K562 (cell line): Measurements from ENCODE around the gene ANKFN1. TPM values are rescaled to one million over a fixed set of nuclear protein-coding genes. Genes with fewer than 3 reads are reported as not detected.

Source experiments
- ATAC-seq: fragments of 200-7000 bp; cut with Tn5 transposase; 3 replicates; pipeline ENCODE4 v1.9.1; 2020; ENCODE audit warnings: moderate library complexity
- BruUV-seq: library from RNA; stranded (reverse); fragments of 400-500 nt; replicated peaks from 2 replicates; lab custom pipeline; 2021; lab: Mats Ljungman, UMichigan
- CTCF ChIA-PET: fragments of 300-600 bp; formaldehyde crosslinking; extraction: SDS; loops from one replicate; lab custom pipeline; 2021; ENCODE audit warnings: low intra/inter-chr PET ratio; lab: Yijun Ruan, JAX
- POLR2A ChIA-PET: fragments of 300-600, 350-650 bp; sonication (Branson Sonifier 250); formaldehyde crosslinking; extraction: SDS; loops from one replicate; lab custom pipeline; 2021; ENCODE audit warnings: antibody characterized with exemption, inconsistent platforms; lab: Yijun Ruan, JAX
- DNase-seq, 4 experiments: peaks; one replicate each; pipeline versions ENCODE4 v3.0.0 to v3.0.0-alpha.2; 2011 to 2018; ENCODE audit warnings: low spot score in 3 of 4, mixed read lengths in 3 of 4; ENCODE audit errors: extremely low read depth in 1 of 4
- FAIRE-seq: peaks from 2 replicates; lab custom pipeline; 2011; peaks lifted over from hg19 to GRCh38; lab: Jason Lieb, UNC
- H2AFZ ChIP-seq: 2 replicates; pipeline ENCODE4 v1.6.0; 2011; ENCODE audit warnings: low read depth, low read length, control low read depth, inconsistent platforms
- H3K27ac ChIP-seq: fragments of 200-600 bp; 3 replicates; pipeline ENCODE4 v1.8.0; 2011; ENCODE audit warnings: low read depth, mild to moderate bottlenecking, control low read depth, inconsistent platforms, low read length, moderate library complexity, mixed read lengths; ENCODE audit errors: extremely low read depth
- H3K27me3 ChIP-seq, 2 experiments: fragments of 300-600 bp in 1 of 2; 2 replicates in 1 of 2; 3 replicates in 1 of 2; pipeline versions ENCODE4 v1.6.0 to v1.8.0; 2011; ENCODE audit warnings: inconsistent platforms in 2 of 2, low read length in 2 of 2, mild to moderate bottlenecking in 1 of 2, mixed read lengths in 1 of 2, moderate library complexity in 1 of 2; ENCODE audit not compliant: control insufficient read depth in 2 of 2, insufficient read depth in 2 of 2
- H3K36me3 ChIP-seq: fragments of 300-600 bp; 3 replicates; pipeline ENCODE4 v1.8.0; 2011; ENCODE audit warnings: mild to moderate bottlenecking, low read length, inconsistent platforms; ENCODE audit not compliant: control insufficient read depth, insufficient read depth
- H3K4me1 ChIP-seq, 2 experiments: fragments of 200-600 bp in 1 of 2; replicated peaks in 1 of 2; 2 replicates in 1 of 2; 3 replicates in 1 of 2; pipeline versions ENCODE4 v1.5.1 to v1.8.0; 2011; ENCODE audit warnings: inconsistent platforms in 2 of 2, low read length in 2 of 2, mild to moderate bottlenecking in 1 of 2, mixed read lengths in 1 of 2, moderate library complexity in 1 of 2; ENCODE audit not compliant: control insufficient read depth in 2 of 2, insufficient read depth in 2 of 2
- H3K4me2 ChIP-seq: 2 replicates; pipeline ENCODE4 v1.6.1; 2011; ENCODE audit warnings: low read length, control low read depth, inconsistent platforms, mixed read lengths; ENCODE audit not compliant: insufficient read depth
- H3K4me3 ChIP-seq: fragments of 200-600 bp; sonication (generic), shearing (Covaris generic); 2 replicates; pipeline ENCODE4 v1.5.1; 2016; ENCODE audit warnings: control low read depth, inconsistent platforms
- H3K79me2 ChIP-seq: fragments of 200-600 bp; 3 replicates; pipeline ENCODE4 v1.8.0; 2011; ENCODE audit warnings: low read length, inconsistent platforms; ENCODE audit not compliant: control insufficient read depth, insufficient read depth
- H3K9ac ChIP-seq, 2 experiments: 2 replicates each; pipeline versions ENCODE4 v1.6.0 to v1.6.1; 2011; ENCODE audit warnings: low read depth in 2 of 2, low read length in 2 of 2, control low read depth in 1 of 2, inconsistent platforms in 1 of 2, mild to moderate bottlenecking in 1 of 2, mixed read lengths in 1 of 2; ENCODE audit not compliant: insufficient read depth in 1 of 2
- H3K9me1 ChIP-seq: one replicate; pipeline ENCODE4 v1.6.0; 2011; ENCODE audit warnings: inconsistent platforms, mild to moderate bottlenecking, low read length, moderate library complexity; ENCODE audit not compliant: control insufficient read depth, insufficient read depth
- H3K9me3 ChIP-seq: replicated peaks from 2 replicates; pipeline ENCODE4 v1.5.1; 2011; ENCODE audit warnings: low read depth, low read length, inconsistent platforms; ENCODE audit not compliant: control insufficient read depth, insufficient read depth
- H4K20me1 ChIP-seq: replicated peaks from 2 replicates; pipeline ENCODE4 v1.6.1; 2011; ENCODE audit warnings: low read length, inconsistent platforms, mixed read lengths; ENCODE audit not compliant: control insufficient read depth, insufficient read depth
- CREB3 ChIP-seq: fragments of 450-650 bp; conservative IDR thresholded peaks from 2 replicates; pipeline ENCODE4 v1.6.1; 2016; ENCODE audit warnings: missing genetic modification characterization, low read depth, mild to moderate bottlenecking, missing compliant biosample characterization, moderate library complexity
- DDX20 ChIP-seq: fragments of 450-650 bp; IDR thresholded peaks from 2 replicates; pipeline ENCODE4 v1.6.1; 2016; ENCODE audit warnings: missing genetic modification characterization, low read depth, mild to moderate bottlenecking, missing compliant biosample characterization, moderate library complexity
- NCOA2 ChIP-seq, 2 experiments: fragments of 450-650 bp; IDR thresholded peaks; 2 replicates each; pipeline ENCODE4 v1.6.1; 2018; ENCODE audit warnings: mild to moderate bottlenecking in 2 of 2, moderate library complexity in 1 of 2; ENCODE audit not compliant: partially characterized antibody in 2 of 2
- ZNF232 ChIP-seq: sonication (generic); formaldehyde crosslinking; IDR thresholded peaks from 2 replicates; pipeline ENCODE4 v1.8.0; 2022; ENCODE audit warnings: mild to moderate bottlenecking, missing genetic modification reagents
- ZSCAN32 ChIP-seq: fragments of 450-650 bp; formaldehyde crosslinking; IDR thresholded peaks from 2 replicates; pipeline ENCODE4 v1.4.0; 2020; ENCODE audit warnings: mild to moderate bottlenecking, moderate library complexity
- WGBS: fragments of 100-300 bp; shearing (Covaris generic); methylation state at CpG from one replicate; pipeline ENCODE4 v1.1.6; 2016; ENCODE audit warnings: low coverage, mixed read lengths; ENCODE audit not compliant: insufficient coverage; ENCODE audit errors: missing lambda C conversion rate; 5-methylcytosine and 5-hydroxymethylcytosine counted together
- in situ Hi-C: fragments of 300-500 bp; cut with MboI; formaldehyde crosslinking; loops from 4 replicates; pipeline ENCODE4 v1.15.0; 2018; ENCODE audit warnings: inconsistent platforms, mixed read lengths
- intact Hi-C: fragments of 100-400 bp; cut with micrococcal nuclease; formaldehyde crosslinking; loops from 2 replicates; pipeline ENCODE4 v1.14.2; 2022
- polyA plus RNA-seq, 8 experiments: library from polyadenylated mRNA; depleted of rRNA in 4 of 8; stranded (reverse) in 5 of 8; unstranded in 3 of 8; fragments of >200 nt; fragmentation: Nextera tagmentation in 2 of 8; fragmentation: Illumina TruSeq in 1 of 8; extraction: Ambion mirVana in 2 of 8; extraction: Trizol in 1 of 8; gene quantifications; 2 replicates each; pipeline versions ENCODE4 v1.2.1 to v1.2.3, GENCODE V29; 2011 to 2014; ENCODE audit warnings: inconsistent platforms in 1 of 8, missing spikeins in 1 of 8
- total RNA-seq, 7 experiments: library from RNA; depleted of rRNA in 6 of 7; stranded (reverse); fragments of >200 nt in 6 of 7; fragmentation: Illumina TruSeq in 2 of 7; extraction: Trizol in 2 of 7; gene quantifications; 2 replicates each; pipeline versions ENCODE4 v1.2.1 to v1.2.3, GENCODE V29; 2011 to 2021; ENCODE audit warnings: low replicate concordance in 1 of 7

ANKFN1 gene
- total and polyA plus RNA-seq, 9 of the 15 experiments (the other 6 are each of a cell fraction or from before 2014, with no cell fraction given), result 0.04 to 0.39 (median 0.15) TPM; not detected in 1

- WGBS, result 0% methylated on average over 3 of the region's 5 CpGs
- in situ Hi-C loops, result no loop called here
- no TSS peak for BruUV-seq
- Histone ChIP-seq H3K9me3 (no peaks in the 10 kb centered on the region), H3K36me3 (no peaks in the 10 kb centered on the region), H3K27ac (no peak overlapping the region), H3K4me1 (no peaks in the 10 kb centered on the region), H3K79me2 (no peaks in the 10 kb centered on the region), H2AFZ (no peak overlapping the region), H3K9me1 (no peaks in the 10 kb centered on the region), H3K4me3 (no peak overlapping the region), H3K4me2 (no peak overlapping the region), H3K9ac (no peak overlapping the region), H4K20me1 (no peaks in the 10 kb centered on the region), H3K27me3 (no peaks in the 10 kb centered on the region)
- TF ChIP-seq NCOA2 (IDR thresholded peaks at IDR 0.05; ENCODE audit: partially characterized antibody in 2 of 2) (no peak), ZSCAN32 (CRISPR knock-in tag) (no peak), CREB3 (tag) (no peak), ZNF232 (no peak), DDX20 (tag) (no peak)
- ATAC-seq (no peak), DNase-seq (no peak), FAIRE-seq (no peak)
- POLR2A ChIA-PET, result interaction anchor here (0.6 to 0.7 kb wide), 2 partner anchors 22 to 376 kb away, joined by 3 read pairs; no protein-coding TSS in a partner anchor
- CTCF ChIA-PET, result no interaction called here
- intact Hi-C loops, result no loop called here
These were observed 242.5 kb downstream of the ANKFN1 start for GRCh38 chr17:56395787-56396186.
